ENCODE results near the gene ZC3H10.
"Not testable (repeated sequence)": the region's sequence is repeated elsewhere in the genome, so short reads cannot be mapped to it uniquely, and the experiment has no call there.

Gene ZC3H10

DNA sequence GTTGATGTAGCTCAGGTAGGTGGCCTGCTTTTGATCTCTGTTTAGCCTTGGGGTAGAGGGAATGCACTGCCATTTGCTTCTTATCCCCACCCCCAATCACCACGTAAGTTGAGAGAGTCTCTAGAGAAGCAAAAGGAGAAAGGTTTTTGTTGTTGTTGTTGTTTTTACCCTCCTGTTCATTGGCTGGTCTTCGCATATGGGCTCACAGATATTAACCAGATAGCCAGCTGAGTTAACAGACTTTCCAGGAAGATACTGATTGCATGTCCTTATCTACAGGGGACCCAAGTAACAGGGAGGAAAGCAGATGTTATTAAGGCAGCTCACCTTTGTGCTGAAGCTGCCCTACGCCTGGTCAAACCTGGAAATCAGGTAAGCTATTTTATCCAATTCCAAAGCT, 10.8 kb upstream of the ZC3H10 start:
- in situ Hi-C loops (cut with MboI; ENCODE audit: low pct_unique_long_range_greater_than_20kb, low sequenced_read_pairs, unreplicated experiment) = no loop called here
- TF ChIP-seq, protein P1, sequence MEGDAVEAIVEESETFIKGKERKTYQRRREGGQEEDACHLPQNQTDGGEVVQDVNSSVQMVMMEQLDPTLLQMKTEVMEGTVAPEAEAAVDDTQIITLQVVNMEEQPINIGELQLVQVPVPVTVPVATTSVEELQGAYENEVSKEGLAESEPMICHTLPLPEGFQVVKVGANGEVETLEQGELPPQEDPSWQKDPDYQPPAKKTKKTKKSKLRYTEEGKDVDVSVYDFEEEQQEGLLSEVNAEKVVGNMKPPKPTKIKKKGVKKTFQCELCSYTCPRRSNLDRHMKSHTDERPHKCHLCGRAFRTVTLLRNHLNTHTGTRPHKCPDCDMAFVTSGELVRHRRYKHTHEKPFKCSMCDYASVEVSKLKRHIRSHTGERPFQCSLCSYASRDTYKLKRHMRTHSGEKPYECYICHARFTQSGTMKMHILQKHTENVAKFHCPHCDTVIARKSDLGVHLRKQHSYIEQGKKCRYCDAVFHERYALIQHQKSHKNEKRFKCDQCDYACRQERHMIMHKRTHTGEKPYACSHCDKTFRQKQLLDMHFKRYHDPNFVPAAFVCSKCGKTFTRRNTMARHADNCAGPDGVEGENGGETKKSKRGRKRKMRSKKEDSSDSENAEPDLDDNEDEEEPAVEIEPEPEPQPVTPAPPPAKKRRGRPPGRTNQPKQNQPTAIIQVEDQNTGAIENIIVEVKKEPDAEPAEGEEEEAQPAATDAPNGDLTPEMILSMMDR (IDR thresholded peaks at IDR 0.05; ENCODE audit: extremely low read depth, insufficient read depth, missing control alignments) = no peak
- no peak for DNase-seq (ENCODE audit: low spot score)

DNA sequence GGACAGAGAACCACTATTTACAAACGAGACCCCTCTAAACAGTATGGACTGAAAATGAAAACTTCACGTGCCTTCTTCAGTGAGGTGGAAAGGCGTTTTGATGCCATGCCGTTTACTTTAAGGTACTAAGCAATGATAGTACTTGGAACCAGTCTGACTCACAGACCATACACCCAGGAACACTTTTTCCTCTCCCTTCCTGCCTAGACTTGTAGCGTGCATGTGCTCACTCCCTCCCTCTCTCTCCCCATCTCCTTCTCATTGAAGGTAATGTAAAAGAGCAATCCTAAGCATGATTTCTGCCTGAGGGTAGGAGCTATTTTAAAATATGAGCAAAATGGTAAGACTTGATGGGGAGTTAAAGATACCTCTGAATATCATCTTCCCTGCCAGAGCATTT, 7.5 kb upstream of the ZC3H10 start:
- TF ChIP-seq, protein P1 (IDR thresholded peaks at IDR 0.05; ENCODE audit: extremely low read depth, insufficient read depth, missing control alignments) = no peak
- no peak for DNase-seq (ENCODE audit: low spot score)
- in situ Hi-C loops (cut with MboI; ENCODE audit: low pct_unique_long_range_greater_than_20kb, low sequenced_read_pairs, unreplicated experiment) = no loop called here

DNA sequence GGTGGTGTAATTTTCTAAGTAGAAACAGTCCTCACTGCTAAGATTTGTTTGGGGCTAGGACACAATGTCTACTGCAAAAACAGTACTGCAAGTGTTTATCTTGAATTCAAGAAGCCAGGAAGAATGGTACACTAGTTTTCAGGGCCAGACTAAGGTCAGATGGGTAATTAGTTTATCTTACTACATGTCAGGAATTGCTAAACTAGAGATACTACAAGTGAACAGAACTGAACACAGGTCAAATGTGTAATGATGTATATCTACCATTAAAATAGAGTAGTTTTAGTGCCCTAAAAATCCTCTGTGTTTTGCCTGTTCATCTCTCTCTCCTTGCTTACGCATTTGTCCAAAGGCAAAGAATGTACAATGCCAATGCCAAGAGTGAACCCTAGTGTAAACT, 4.0 kb upstream of the ZC3H10 start:
- in situ Hi-C loops (cut with MboI; ENCODE audit: low pct_unique_long_range_greater_than_20kb, low sequenced_read_pairs, unreplicated experiment) = no loop called here
- no peak for DNase-seq (ENCODE audit: low spot score)
- TF ChIP-seq, protein P1 (IDR thresholded peaks at IDR 0.05; ENCODE audit: extremely low read depth, insufficient read depth, missing control alignments) = no peak

DNA sequence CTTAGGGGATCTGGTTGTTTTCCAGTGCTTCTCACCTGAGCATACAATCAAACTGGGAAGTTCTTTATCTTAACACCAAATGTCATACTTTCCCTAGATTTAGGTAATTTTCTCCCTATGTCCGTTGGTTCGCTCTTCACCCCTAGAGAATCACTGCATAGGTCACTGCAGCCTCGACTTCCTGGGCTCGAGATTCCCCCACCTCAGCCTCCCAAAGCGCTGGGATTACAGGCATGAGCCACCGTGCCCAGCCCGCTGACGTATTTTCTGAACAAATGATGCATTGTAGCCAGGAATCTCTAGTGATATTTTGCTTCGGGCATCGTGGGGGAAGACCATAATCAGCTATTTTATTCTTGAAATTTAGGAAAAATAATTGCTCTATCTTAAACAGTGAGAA, 2.7 kb upstream of the ZC3H10 start:
- DNase-seq (ENCODE audit: low spot score) = no peak
- in situ Hi-C loops (cut with MboI; ENCODE audit: low pct_unique_long_range_greater_than_20kb, low sequenced_read_pairs, unreplicated experiment) = no loop called here
- TF ChIP-seq, protein P1 (IDR thresholded peaks at IDR 0.05; ENCODE audit: extremely low read depth, insufficient read depth, missing control alignments) = no peak

DNA sequence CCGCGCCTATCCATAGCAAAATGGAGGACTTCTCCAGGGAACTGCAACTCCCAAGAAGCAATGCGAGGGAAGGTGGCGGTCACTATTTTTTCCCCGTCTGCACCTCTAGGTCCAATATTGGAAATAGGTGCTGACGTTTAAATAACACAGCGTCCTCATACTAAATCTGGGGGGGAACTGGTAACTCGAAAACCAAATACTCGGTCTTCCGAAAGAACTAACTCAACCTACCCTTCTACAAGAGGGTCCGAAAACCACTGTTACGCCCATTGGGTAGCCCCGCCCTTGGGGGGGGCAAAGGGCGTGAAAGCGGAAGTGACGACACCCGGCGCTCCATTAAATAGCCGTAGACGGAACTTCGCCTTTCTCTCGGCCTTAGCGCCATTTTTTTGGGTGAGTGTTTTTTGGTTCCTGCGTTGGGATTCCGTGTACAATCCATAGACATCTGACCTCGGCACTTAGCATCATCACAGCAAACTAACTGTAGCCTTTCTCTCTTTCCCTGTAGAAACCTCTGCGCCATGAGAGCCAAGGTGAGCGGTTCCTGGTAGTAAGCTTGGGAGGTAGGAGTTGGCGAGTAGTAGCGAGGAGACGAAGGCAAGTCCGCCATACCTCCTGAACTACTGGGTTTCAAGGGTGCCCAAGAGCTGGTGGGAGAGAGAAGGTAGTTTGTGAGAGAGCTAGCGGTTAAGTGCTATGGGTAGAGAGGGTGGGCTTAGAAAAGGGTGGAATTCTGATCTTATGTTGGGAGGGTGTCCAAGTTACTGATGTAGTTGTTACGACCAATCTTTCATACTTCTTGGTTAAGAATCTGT, 1.6 kb upstream of the ZC3H10 start, which contains the start of gene RPL41:
TSS of gene RPL41 (plus strand) at position 367 of the 815 bp plus-strand sequence.
- TF ChIP-seq, protein P1 (IDR thresholded peaks at IDR 0.05; ENCODE audit: extremely low read depth, insufficient read depth, missing control alignments) = no peak
- in situ Hi-C loops (cut with MboI; ENCODE audit: low pct_unique_long_range_greater_than_20kb, low sequenced_read_pairs, unreplicated experiment) = no loop called here
- peak; percentile 83 for DNase-seq (ENCODE audit: low spot score)

DNA sequence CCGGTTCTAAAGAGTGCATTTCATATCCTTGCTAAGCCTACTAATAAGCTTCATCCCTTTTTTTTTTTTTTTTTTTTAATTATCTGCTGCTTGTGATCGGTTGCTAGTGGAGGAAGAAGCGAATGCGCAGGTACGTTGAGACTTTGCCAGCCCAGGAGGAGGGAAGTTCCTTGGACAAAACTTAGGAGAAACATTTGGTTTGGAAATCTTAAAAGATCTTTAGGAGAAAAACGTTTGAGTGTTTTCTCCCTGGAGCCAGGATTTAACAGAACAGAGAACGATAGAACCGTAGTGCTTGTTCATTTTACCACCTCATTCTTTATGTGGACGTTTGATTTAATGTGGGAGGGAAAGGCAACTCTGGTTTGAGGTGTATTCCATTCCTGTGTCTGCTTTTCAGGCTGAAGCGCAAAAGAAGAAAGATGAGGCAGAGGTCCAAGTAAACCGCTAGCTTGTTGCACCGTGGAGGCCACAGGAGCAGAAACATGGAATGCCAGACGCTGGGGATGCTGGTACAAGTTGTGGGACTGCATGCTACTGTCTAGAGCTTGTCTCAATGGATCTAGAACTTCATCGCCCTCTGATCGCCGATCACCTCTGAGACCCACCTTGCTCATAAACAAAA, 872 bp upstream of the ZC3H10 start:
- in situ Hi-C loops (cut with MboI; ENCODE audit: low pct_unique_long_range_greater_than_20kb, low sequenced_read_pairs, unreplicated experiment); DNase-seq (ENCODE audit: low spot score): not testable (repeated sequence)

DNA sequence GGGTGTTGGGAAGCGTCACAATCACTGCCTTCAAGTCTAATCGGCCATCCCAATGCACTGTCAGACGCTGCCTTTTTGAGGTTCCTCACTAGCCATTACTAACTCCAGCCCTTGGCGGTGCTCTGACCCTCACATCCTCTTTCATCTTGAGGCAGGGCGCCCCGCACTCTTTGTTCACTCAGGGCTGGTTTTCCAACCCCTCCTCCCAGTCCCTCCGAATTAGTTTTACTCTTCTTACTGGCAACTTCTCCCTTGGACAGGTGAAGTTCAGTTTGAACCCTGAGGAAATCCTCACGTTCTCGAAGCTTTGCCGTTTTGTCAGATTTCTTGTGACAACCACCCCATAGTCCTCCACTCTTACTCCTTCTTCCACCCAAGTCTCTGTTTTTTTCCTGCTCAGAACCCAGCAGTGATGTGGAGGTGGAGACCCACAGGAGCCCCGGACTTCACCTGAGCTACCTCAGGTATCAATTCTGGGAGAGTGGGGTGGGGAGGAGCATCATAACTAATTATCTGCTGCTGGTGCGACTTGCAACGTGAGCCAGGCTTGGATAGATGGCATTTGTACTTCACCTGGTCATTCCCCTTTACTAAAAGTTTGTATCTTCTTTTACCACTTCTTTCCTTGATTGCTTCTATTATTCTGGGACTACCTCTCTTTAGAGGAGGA, 757 bp downstream of the ZC3H10 start:
- TF ChIP-seq, protein P1 (IDR thresholded peaks at IDR 0.05; ENCODE audit: extremely low read depth, insufficient read depth, missing control alignments) = no peak
- in situ Hi-C loops (cut with MboI; ENCODE audit: low pct_unique_long_range_greater_than_20kb, low sequenced_read_pairs, unreplicated experiment) = no loop called here
- DNase-seq (ENCODE audit: low spot score) = no peak

Data from GM13977 (cell line).